SK-N-SH (cell line): ENCODE measurements around the gene KLHL24.
"Not testable (repeated sequence)": the region's sequence is repeated elsewhere in the genome, so short reads cannot be mapped to it uniquely, and the experiment has no call there.

Experiments
- CHD2 ChIP-seq: fragments of 150-350 bp; IDR thresholded peaks from 2 replicates; pipeline ENCODE4 v1.6.1; 2018; ENCODE audit warnings: low read length; ENCODE audit not compliant: partially characterized antibody
- CTCF ChIP-seq: fragments of 200-600 bp; sonication (generic); IDR thresholded peaks from 2 replicates; pipeline ENCODE4 v1.6.1; 2017; ENCODE audit warnings: antibody characterized with exemption, mild to moderate bottlenecking, moderate library complexity
- EP300 ChIP-seq, 2 experiments: IDR thresholded peaks; 2 replicates each; pipeline versions ENCODE4 v1.4.0 to v1.6.1; 2012; ENCODE audit warnings: borderline replicate concordance in 1 of 2, low read depth in 1 of 2, low read length in 1 of 2
- FOSL2 ChIP-seq: IDR thresholded peaks from 2 replicates; pipeline ENCODE4 v1.4.0; 2012; ENCODE audit warnings: low read depth, mild to moderate bottlenecking, moderate library complexity, borderline replicate concordance
- FOXM1 ChIP-seq: IDR thresholded peaks from 2 replicates; pipeline ENCODE4 v1.4.0; 2012; ENCODE audit warnings: low read depth, mild to moderate bottlenecking
- JUND ChIP-seq: IDR thresholded peaks from 2 replicates; pipeline ENCODE4 v1.4.0; 2012
- MAX ChIP-seq: IDR thresholded peaks from 2 replicates; pipeline ENCODE4 v1.4.0; 2012; ENCODE audit warnings: low read depth
- REST ChIP-seq: IDR thresholded peaks from 2 replicates; pipeline ENCODE4 v1.6.1; 2012; ENCODE audit warnings: mild to moderate bottlenecking, low read depth, low read length, moderate library complexity
- SIN3A ChIP-seq: IDR thresholded peaks from 2 replicates; pipeline ENCODE4 v1.6.1; 2012; ENCODE audit warnings: low read depth, mild to moderate bottlenecking, low read length, moderate library complexity, borderline replicate concordance
- TAF1 ChIP-seq: IDR thresholded peaks from 2 replicates; pipeline ENCODE4 v1.6.1; 2012; ENCODE audit warnings: low read depth, mild to moderate bottlenecking, low read length, moderate library complexity, borderline replicate concordance

GRCh38 chr3:183703892-183704291, 68.5 kb downstream of the KLHL24 start:
- TF ChIP-seq REST; CTCF; CHD2; SIN3A; FOSL2; MAX; JUND; EP300 (IDR thresholded peaks at IDR 0.05; ENCODE audit: borderline replicate concordance in 1 of 2, low read depth in 1 of 2, low read length in 1 of 2); FOXM1; TAF1: not testable (repeated sequence)
